Activated T-helper 1 cell treated with anti-CD3 and anti-CD28 coated beads, Interleukin-12 subunit alpha, Interleukin-12 subunit beta, Interleukin-2, Interleukin-4 antibody, amounts not matched to agents 30 ng/mL and 10 ng/mL and 1 ng/mL, durations not matched to agents 14 hours and 24 hours and 36 hours (primary cell): ENCODE results near the gene EEF1AKMT3. TPM values are rescaled to one million over a fixed set of nuclear protein-coding genes. Genes with fewer than 3 reads are reported as not detected.

ENCODE experiments used
- DNase-seq: peaks from one replicate; pipeline ENCODE4 v3.0.0; 2021; ENCODE audit warnings: low spot score
- H3K27ac Mint-ChIP-seq: one replicate; pipeline ENCODE4 v1.8.0; 2021; ENCODE audit warnings: mild to moderate bottlenecking, mixed read lengths
- H3K27me3 Mint-ChIP-seq: one replicate; pipeline ENCODE4 v1.8.0; 2022; ENCODE audit warnings: mild to moderate bottlenecking, moderate library complexity, mixed read lengths; ENCODE audit not compliant: insufficient read depth
- H3K36me3 Mint-ChIP-seq: one replicate; pipeline ENCODE4 v1.8.0; 2021; ENCODE audit warnings: low read depth, mixed read lengths
- H3K4me1 Mint-ChIP-seq: one replicate; pipeline ENCODE4 v1.8.0; 2021; ENCODE audit warnings: low read depth, mixed read lengths
- H3K4me3 Mint-ChIP-seq: one replicate; pipeline ENCODE4 v1.8.0; 2021; ENCODE audit warnings: mild to moderate bottlenecking, moderate library complexity, mixed read lengths
- H3K9me3 Mint-ChIP-seq: one replicate; pipeline ENCODE4 v1.8.0; 2021; ENCODE audit warnings: mixed read lengths
- intact Hi-C: fragments of 100-400 bp; cut with micrococcal nuclease; formaldehyde crosslinking; loops from one replicate; pipeline ENCODE4 v1.15.1; 2024
- total RNA-seq: library from RNA; stranded (reverse); gene quantifications from 2 replicates; pipeline ENCODE4 v1.2.3, GENCODE V29; 2022

EEF1AKMT3 gene
- total RNA-seq, 1 donor from 2014 or later: 4.5 TPM

DNA sequence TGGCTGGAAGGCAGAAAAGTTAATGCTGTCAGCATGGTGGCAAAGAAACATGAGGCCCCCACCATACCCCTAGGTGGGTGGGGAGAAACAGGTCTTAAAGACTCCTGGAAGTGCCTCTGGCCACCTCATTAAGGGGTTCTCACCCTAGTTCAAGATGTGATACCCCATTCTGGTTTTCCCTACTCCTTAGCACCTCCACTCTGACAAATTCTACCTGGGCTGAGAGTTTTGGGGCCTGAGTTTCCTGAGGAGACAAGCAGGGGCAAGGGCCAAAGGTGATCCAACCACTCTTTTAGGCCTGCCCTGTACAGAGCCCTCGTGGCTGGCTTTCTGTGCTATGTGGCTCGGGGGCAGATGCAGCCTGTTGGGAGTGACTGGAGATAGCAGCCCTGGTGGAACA lies 54.0 kb downstream of the EEF1AKMT3 start:
- Mint-ChIP-seq H3K36me3 (peaks cover 40% of the 10 kb centered on the region), H3K4me1 (peaks cover 2% of the 10 kb centered on the region), H3K27me3 (no peaks in the 10 kb centered on the region), H3K9me3 (no peaks in the 10 kb centered on the region), H3K4me3 (no peak overlapping the region), H3K27ac (no peak overlapping the region)
- intact Hi-C loops: no loop called here
- no peak for DNase-seq

DNA sequence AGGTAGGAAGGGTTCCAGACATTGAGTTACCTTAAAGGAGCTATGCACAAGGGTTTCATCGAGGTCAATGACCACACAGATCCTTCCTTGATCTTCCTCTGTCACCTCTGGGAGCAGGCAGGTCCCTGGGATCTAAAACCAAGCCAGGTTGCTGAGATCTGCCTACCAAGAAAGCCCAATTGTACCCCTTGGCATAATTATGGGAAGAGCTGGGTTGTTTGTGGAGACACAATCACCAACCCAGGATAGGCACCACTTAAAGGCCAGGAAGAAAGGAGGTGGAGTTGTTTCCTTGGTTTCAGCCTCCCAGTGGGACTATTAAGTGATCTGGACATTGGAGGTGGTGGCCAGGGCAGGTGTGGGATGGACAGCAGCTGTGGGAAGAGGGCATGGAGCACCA lies 54.6 kb downstream of the EEF1AKMT3 start:
- intact Hi-C loops: no loop called here
- Mint-ChIP-seq H3K4me1 (peaks cover 7% of the 10 kb centered on the region), H3K9me3 (no peaks in the 10 kb centered on the region), H3K36me3 (peaks cover 40% of the 10 kb centered on the region), H3K4me3 (no peak overlapping the region), H3K27ac (no peak overlapping the region), H3K27me3 (no peaks in the 10 kb centered on the region)
- DNase-seq: no peak

DNA sequence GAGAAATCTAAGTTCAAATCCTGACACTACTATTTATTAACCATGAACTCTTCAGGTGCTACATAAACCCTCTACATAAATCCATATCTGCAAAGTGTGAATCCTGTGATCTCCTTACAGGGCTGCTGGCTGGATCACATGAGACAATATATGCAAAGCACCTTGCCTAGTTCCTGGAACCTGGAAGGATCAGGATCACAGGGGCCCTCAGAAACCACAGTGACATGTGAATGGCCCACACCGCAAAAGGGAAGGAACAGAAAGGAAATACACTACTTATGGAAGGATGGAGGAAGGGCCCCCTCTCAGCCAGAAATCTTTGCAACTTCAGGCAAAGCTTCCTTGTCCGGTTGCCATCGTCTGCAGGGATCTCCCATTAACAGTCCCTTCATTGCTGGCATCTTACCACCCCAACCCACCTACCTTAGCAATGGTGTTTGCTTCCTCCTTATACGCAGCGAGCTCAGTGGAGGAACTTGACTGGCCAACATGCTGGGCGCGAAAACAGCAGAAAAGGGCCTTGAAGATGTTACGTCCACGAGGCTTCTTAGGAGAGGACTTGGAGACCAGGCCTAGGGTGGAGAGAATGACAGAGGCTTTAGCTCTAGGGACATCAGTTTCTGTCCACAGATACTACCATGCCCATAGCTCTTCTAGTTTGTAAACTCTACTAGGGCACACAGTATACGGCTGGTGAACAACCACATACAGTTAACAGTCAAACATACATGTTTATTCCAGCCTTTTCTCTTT lies 56.8 kb downstream of the EEF1AKMT3 start:
- intact Hi-C loops: no loop called here
- H3K36me3 Mint-ChIP-seq: peaks cover 26% of the 10 kb centered on the region

DNA sequence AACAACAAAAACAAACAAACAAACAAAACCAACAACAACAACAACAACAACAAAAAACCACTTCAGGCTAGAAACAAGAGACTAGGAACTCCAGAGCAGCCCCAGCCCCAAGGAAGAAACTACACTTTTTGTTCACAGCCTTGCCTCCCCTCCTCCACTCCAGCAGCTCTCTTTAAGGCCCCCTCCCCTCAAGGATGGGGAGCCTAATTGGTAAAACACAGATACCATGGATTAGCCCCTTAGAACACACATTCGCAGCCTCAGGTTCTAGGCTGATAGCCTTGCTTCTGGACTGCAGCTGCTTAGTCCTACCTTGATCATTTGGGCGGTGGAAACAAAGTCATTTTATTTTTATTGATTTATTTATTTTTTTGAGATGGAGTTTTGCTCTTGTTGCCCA lies 58.0 kb downstream of the EEF1AKMT3 start:
- no peaks in the 10 kb centered on the region for H3K27me3 Mint-ChIP-seq
- no peak overlapping the region for H3K4me3 Mint-ChIP-seq
- peaks cover 30% of the 10 kb centered on the region for H3K4me1 Mint-ChIP-seq
- H3K27ac Mint-ChIP-seq: peak overlapping the region; percentile 61
- peaks cover 19% of the 10 kb centered on the region for H3K36me3 Mint-ChIP-seq
- DNase-seq: no peak
- no peaks in the 10 kb centered on the region for H3K9me3 Mint-ChIP-seq
- intact Hi-C loops: no loop called here

More for the DNA sequence above, 56.8 kb downstream of the EEF1AKMT3 start:
- peak overlapping the region; percentile 29 for H3K27ac Mint-ChIP-seq
- DNase-seq: no peak
- H3K9me3 Mint-ChIP-seq: no peaks in the 10 kb centered on the region
- peaks cover 20% of the 10 kb centered on the region for H3K4me1 Mint-ChIP-seq
- peak overlapping the region; percentile 7 for H3K4me3 Mint-ChIP-seq
- no peaks in the 10 kb centered on the region for H3K27me3 Mint-ChIP-seq

Other genes starting within 250 kb of the EEF1AKMT3 start
- 63.3 and 66.8 TPM in 2 replicates for gene MBD6, start 249.8 kb upstream of the EEF1AKMT3 start, total RNA-seq
- 78.6 and 83.5 TPM in 2 replicates for gene DCTN2, start 225.4 kb upstream of the EEF1AKMT3 start, total RNA-seq
- gene KIF5A, start 222.6 kb upstream of the EEF1AKMT3 start, total RNA-seq: 2.4 TPM in 2 replicates
- gene PIP4K2C, start 181.4 kb upstream of the EEF1AKMT3 start, total RNA-seq: 22.8 and 25.7 TPM in 2 replicates
- gene DTX3, start 167.8 kb upstream of the EEF1AKMT3 start, total RNA-seq: 16.8 and 18.5 TPM in 2 replicates
- gene ARHGEF25, start 161.2 kb upstream of the EEF1AKMT3 start, total RNA-seq: 0.60 and 1.5 TPM in 2 replicates
- 4.4 and 4.6 TPM in 2 replicates for gene B4GALNT1, start 139.4 kb upstream of the EEF1AKMT3 start, total RNA-seq
- gene OS9, start 78.5 kb upstream of the EEF1AKMT3 start, total RNA-seq: 99.6 and 100.0 TPM in 2 replicates
- gene AGAP2, start 33.9 kb upstream of the EEF1AKMT3 start, total RNA-seq: 31.5 and 33.4 TPM in 2 replicates
- 24.0 and 24.5 TPM in 2 replicates for gene TSPAN31, start 27.6 kb upstream of the EEF1AKMT3 start, total RNA-seq
- gene CDK4, start 20.3 kb upstream of the EEF1AKMT3 start, total RNA-seq: 218 and 227 TPM in 2 replicates
- gene MARCHF9, start 17.5 kb upstream of the EEF1AKMT3 start, total RNA-seq: 21.2 and 21.8 TPM in 2 replicates
- 9.0 and 9.9 TPM in 2 replicates for gene CYP27B1, start 5.5 kb upstream of the EEF1AKMT3 start, total RNA-seq
- gene METTL1, start 509 bp upstream of the EEF1AKMT3 start, total RNA-seq: 89.7 and 90.0 TPM in 2 replicates
- gene TSFM, start 10.2 kb downstream of the EEF1AKMT3 start, total RNA-seq: 63.5 and 68.6 TPM in 2 replicates
- 2.0 and 3.1 TPM in 2 replicates for gene AVIL, start 46.1 kb downstream of the EEF1AKMT3 start, total RNA-seq
- gene CTDSP2, start 74.1 kb downstream of the EEF1AKMT3 start, total RNA-seq: 96.5 and 99.6 TPM in 2 replicates
- gene ATP23, start 169.0 kb downstream of the EEF1AKMT3 start, total RNA-seq: 7.3 and 8.7 TPM in 2 replicates